GM19395 (cell line): ENCODE results near the gene PAPSS1.

Source experiments
- ATAC-seq: cut with Tn5 transposase; IDR thresholded peaks from one replicate; pipeline ENCODE4 v1.9.1; 2021; ENCODE audit warnings: mild to moderate bottlenecking, moderate library complexity; ENCODE audit not compliant: unreplicated experiment

Gene PAPSS1

GRCh38 chr4:107630185-107630705 lies 89.8 kb downstream of the PAPSS1 start:
- no peak for ATAC-seq

- no peak for ATAC-seq
Observed at GRCh38 chr4:107629318-107629717, 90.7 kb downstream of the PAPSS1 start.

GRCh38 chr4:107625391-107625902 lies 94.6 kb downstream of the PAPSS1 start:
- no peak for ATAC-seq

GRCh38 chr4:107624024-107624423 lies 96.0 kb downstream of the PAPSS1 start:
- ATAC-seq, result no peak

GRCh38 chr4:107622006-107622405 lies 98.0 kb downstream of the PAPSS1 start:
- ATAC-seq, result no peak

GRCh38 chr4:107619731-107620130 lies 100.3 kb downstream of the PAPSS1 start:
- no peak for ATAC-seq

- ATAC-seq, result no peak
Observed at GRCh38 chr4:107619066-107619465, 101.0 kb downstream of the PAPSS1 start.

- no peak for ATAC-seq
Observed at GRCh38 chr4:107618656-107619055, 101.4 kb downstream of the PAPSS1 start.

GRCh38 chr4:107616838-107617389 lies 103.1 kb downstream of the PAPSS1 start:
- no peak for ATAC-seq

- ATAC-seq, result no peak
Observed at GRCh38 chr4:107615809-107616208, 104.2 kb downstream of the PAPSS1 start.

- no peak for ATAC-seq
Observed at GRCh38 chr4:107603430-107603829, 116.6 kb downstream of the PAPSS1 start.

- no peak for ATAC-seq
Observed at GRCh38 chr4:107600983-107601382, 119.1 kb downstream of the PAPSS1 start.

GRCh38 chr4:107600436-107600835 lies 119.6 kb downstream of the PAPSS1 start:
- no peak for ATAC-seq

- no peak for ATAC-seq
Observed at GRCh38 chr4:107599841-107600240, 120.2 kb downstream of the PAPSS1 start.

- ATAC-seq, result no peak
Observed at GRCh38 chr4:107593230-107593629, 126.8 kb downstream of the PAPSS1 start.

GRCh38 chr4:107592519-107592918 lies 127.5 kb downstream of the PAPSS1 start:
- ATAC-seq, result peak; percentile 94

- ATAC-seq, result no peak
Observed at GRCh38 chr4:107589269-107589668, 130.8 kb downstream of the PAPSS1 start.

GRCh38 chr4:107586371-107586770 lies 133.7 kb downstream of the PAPSS1 start:
- ATAC-seq, result no peak

GRCh38 chr4:107579099-107579498 lies 140.9 kb downstream of the PAPSS1 start:
- ATAC-seq, result no peak

GRCh38 chr4:107578321-107578720 lies 141.7 kb downstream of the PAPSS1 start:
- no peak for ATAC-seq

- ATAC-seq, result no peak
Observed at GRCh38 chr4:107577743-107578142, 142.3 kb downstream of the PAPSS1 start.

- ATAC-seq, result no peak
Observed at GRCh38 chr4:107575243-107575642, 144.8 kb downstream of the PAPSS1 start.

GRCh38 chr4:107572281-107572680 lies 147.8 kb downstream of the PAPSS1 start:
- no peak for ATAC-seq
